ENCODE data around the gene KIF26B.

Gene KIF26B

DNA sequence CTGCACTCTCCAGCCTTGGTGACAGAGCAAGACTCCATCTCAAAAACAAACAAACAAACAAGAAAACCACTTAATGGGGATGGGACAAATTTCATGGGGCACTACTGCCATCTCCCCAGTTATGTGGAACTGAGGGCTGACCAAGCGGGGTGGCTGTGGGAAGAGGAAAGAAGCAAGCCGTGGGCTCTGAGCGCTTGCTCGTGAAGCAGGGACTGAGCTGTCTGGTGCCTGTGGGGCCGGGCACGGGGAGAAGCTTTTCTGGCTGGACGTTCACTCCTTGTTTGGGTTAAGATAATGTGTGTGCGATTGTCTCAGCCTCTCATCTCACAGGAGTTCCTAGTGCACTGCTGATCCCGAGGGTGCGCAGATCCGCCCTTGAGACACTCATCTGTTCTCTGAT is 22.0 kb upstream of the KIF26B start:
- Histone ChIP-seq H2AFZ (ENCODE audit: low read depth, low read length) (no peak overlapping the region), H3K9me3 (ENCODE audit: insufficient read depth, low read length) (no peaks in the 10 kb centered on the region), H3K36me3 (replicated peaks; ENCODE audit: low read depth, low read length) (no peaks in the 10 kb centered on the region), H3K4me2 (ENCODE audit: low read length) (no peak overlapping the region), H3K4me3 (ENCODE audit: low read length) (no peak overlapping the region), H3K4me1 (ENCODE audit: low read length) (no peaks in the 10 kb centered on the region), H3K9ac (ENCODE audit: low read length) (no peak overlapping the region), H3K27ac (ENCODE audit: low read length) (no peak overlapping the region), H3K27me3 (ENCODE audit: low read depth, low read length) (peaks cover 24% of the 10 kb centered on the region; the same call in 1 of the 2 replicates), H4K20me1 (ENCODE audit: insufficient read depth, low read length) (no peaks in the 10 kb centered on the region), H3K79me2 (ENCODE audit: low read length) (no peaks in the 10 kb centered on the region)
- TF ChIP-seq, protein P1, sequence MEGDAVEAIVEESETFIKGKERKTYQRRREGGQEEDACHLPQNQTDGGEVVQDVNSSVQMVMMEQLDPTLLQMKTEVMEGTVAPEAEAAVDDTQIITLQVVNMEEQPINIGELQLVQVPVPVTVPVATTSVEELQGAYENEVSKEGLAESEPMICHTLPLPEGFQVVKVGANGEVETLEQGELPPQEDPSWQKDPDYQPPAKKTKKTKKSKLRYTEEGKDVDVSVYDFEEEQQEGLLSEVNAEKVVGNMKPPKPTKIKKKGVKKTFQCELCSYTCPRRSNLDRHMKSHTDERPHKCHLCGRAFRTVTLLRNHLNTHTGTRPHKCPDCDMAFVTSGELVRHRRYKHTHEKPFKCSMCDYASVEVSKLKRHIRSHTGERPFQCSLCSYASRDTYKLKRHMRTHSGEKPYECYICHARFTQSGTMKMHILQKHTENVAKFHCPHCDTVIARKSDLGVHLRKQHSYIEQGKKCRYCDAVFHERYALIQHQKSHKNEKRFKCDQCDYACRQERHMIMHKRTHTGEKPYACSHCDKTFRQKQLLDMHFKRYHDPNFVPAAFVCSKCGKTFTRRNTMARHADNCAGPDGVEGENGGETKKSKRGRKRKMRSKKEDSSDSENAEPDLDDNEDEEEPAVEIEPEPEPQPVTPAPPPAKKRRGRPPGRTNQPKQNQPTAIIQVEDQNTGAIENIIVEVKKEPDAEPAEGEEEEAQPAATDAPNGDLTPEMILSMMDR (IDR thresholded peaks at IDR 0.05; ENCODE audit: low read depth, low read length): no peak
- no peak for TF ChIP-seq EZH2phosphoT487 (IDR thresholded peaks at IDR 0.05; ENCODE audit: low read depth)

DNA sequence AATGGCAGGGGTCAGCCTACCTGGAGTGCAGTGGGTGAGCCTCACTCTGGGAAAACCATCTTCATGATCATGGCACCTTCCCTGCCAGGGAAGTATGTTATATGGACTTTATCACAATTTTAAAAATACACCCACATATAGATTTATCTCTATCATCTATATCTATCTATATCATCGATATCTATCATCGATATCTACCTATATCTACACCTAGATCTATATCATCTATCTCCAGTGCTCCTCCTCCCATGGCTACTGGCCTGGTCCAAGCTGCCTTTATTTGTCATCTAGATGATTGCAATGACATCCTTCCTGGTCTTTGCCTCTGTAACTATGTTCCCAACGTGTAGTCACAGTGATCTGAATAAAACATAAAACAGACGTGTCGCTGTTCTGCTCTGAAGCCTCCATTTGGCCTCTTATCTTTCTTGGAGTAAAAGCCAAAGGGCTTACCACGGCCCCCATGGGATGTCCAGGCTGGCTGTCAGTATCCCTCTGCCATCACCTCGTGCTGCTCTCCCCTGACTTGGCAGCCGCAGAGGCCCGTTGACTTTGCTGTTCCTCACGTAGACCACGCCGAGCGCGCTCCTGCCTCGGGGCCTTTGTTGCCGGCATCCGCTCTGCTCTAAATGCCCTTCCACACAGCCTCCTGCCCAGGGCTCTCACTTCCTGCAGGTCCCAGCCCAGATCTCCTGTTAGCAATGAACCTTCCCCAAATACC is 20.6 kb upstream of the KIF26B start:
- TF ChIP-seq EZH2phosphoT487 (IDR thresholded peaks at IDR 0.05; ENCODE audit: low read depth): no peak
- TF ChIP-seq, protein P1 (IDR thresholded peaks at IDR 0.05; ENCODE audit: low read depth, low read length): no peak
- no peak overlapping the region for H2AFZ ChIP-seq (ENCODE audit: low read depth, low read length)
- H3K4me3 ChIP-seq (ENCODE audit: low read length): no peak overlapping the region
- peaks cover 32% of the 10 kb centered on the region for H3K27me3 ChIP-seq (ENCODE audit: low read depth, low read length)
- no peak overlapping the region for H3K27ac ChIP-seq (ENCODE audit: low read length)
- no peaks in the 10 kb centered on the region for H3K4me1 ChIP-seq (ENCODE audit: low read length)
- H4K20me1 ChIP-seq (ENCODE audit: insufficient read depth, low read length): no peaks in the 10 kb centered on the region
- no peaks in the 10 kb centered on the region for H3K9me3 ChIP-seq (ENCODE audit: insufficient read depth, low read length)
- no peak overlapping the region for H3K4me2 ChIP-seq (ENCODE audit: low read length)
- H3K79me2 ChIP-seq (ENCODE audit: low read length): no peaks in the 10 kb centered on the region
- no peaks in the 10 kb centered on the region for H3K36me3 ChIP-seq (replicated peaks; ENCODE audit: low read depth, low read length)
- no peak overlapping the region for H3K9ac ChIP-seq (ENCODE audit: low read length)

DNA sequence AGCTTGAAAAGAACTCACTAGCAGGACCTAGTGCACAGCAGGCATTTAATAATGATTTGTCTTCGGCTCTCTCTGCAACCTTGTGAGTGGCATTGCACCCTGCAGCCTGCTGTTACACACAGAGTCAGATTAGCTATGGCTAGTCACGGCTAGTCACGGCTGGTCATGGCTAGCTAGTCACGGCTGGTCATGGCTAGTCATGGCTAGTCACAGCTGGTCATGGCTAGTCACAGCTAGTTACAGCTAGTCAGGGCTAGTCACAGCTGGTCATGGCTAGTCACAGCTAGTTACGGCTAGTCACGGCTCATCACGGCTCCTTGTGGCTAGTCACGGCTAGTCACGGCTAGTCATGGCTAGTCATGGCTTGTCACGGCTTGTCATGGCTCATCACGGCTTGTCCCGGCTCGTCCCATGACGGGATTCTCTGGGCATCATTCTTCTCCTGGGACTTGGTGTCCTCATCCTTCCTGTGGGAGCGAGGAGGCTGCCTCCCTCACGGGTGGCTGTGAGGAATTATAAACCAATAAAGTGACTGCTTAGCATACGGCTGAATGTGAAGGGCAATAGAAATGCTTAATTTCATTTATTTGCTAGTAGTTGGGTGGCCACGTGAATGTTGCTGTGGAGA is 12.5 kb upstream of the KIF26B start:
- Histone ChIP-seq H2AFZ (ENCODE audit: low read depth, low read length) (no peak overlapping the region), H3K27me3 (ENCODE audit: low read depth, low read length) (peaks cover 29% of the 10 kb centered on the region), H3K9ac (ENCODE audit: low read length) (no peak overlapping the region), H3K4me2 (ENCODE audit: low read length) (no peak overlapping the region), H3K4me1 (ENCODE audit: low read length) (no peaks in the 10 kb centered on the region), H3K27ac (ENCODE audit: low read length) (no peak overlapping the region), H3K79me2 (ENCODE audit: low read length) (no peaks in the 10 kb centered on the region), H4K20me1 (ENCODE audit: insufficient read depth, low read length) (no peaks in the 10 kb centered on the region), H3K9me3 (ENCODE audit: insufficient read depth, low read length) (no peaks in the 10 kb centered on the region), H3K4me3 (ENCODE audit: low read length) (no peak overlapping the region), H3K36me3 (replicated peaks; ENCODE audit: low read depth, low read length) (no peaks in the 10 kb centered on the region)
- TF ChIP-seq, protein P1 (IDR thresholded peaks at IDR 0.05; ENCODE audit: low read depth, low read length): no peak
- TF ChIP-seq EZH2phosphoT487 (IDR thresholded peaks at IDR 0.05; ENCODE audit: low read depth): no peak

DNA sequence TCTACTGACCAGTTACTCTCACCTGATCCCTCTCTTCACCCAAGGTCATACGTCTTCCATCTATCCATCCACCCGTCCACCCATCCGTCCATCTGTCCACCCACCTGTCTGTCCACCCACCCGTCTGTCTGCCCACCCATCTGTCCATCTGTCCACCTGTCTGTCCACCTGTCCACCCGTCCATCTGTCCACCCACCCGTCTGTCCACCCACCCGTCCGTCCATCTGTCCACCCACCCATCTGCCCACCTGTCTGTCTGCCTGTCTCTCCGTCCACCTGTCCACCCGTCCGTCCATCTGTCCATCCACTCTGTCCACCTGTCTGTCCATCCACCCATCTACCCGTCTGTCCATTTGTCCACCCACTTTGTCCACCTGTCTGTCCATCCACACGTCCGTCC is 11.8 kb upstream of the KIF26B start:
- no peak overlapping the region for H2AFZ ChIP-seq (ENCODE audit: low read depth, low read length)
- H3K36me3 ChIP-seq (replicated peaks; ENCODE audit: low read depth, low read length): no peaks in the 10 kb centered on the region
- H4K20me1 ChIP-seq (ENCODE audit: insufficient read depth, low read length): no peaks in the 10 kb centered on the region
- TF ChIP-seq, protein P1 (IDR thresholded peaks at IDR 0.05; ENCODE audit: low read depth, low read length): no peak
- TF ChIP-seq EZH2phosphoT487 (IDR thresholded peaks at IDR 0.05; ENCODE audit: low read depth): no peak
- H3K4me3 ChIP-seq (ENCODE audit: low read length): no peak overlapping the region
- peaks cover 23% of the 10 kb centered on the region for H3K27me3 ChIP-seq (ENCODE audit: low read depth, low read length)
- H3K4me1 ChIP-seq (ENCODE audit: low read length): no peaks in the 10 kb centered on the region
- no peak overlapping the region for H3K27ac ChIP-seq (ENCODE audit: low read length)
- H3K4me2 ChIP-seq (ENCODE audit: low read length): no peak overlapping the region
- no peak overlapping the region for H3K9ac ChIP-seq (ENCODE audit: low read length)
- no peaks in the 10 kb centered on the region for H3K79me2 ChIP-seq (ENCODE audit: low read length)
- H3K9me3 ChIP-seq (ENCODE audit: insufficient read depth, low read length): no peaks in the 10 kb centered on the region

Measured in OCI-LY3 (cell line).